GM19395 (cell line): ENCODE results near the gene SIM2.

Experiments used
- ATAC-seq: cut with Tn5 transposase; IDR thresholded peaks from one replicate; pipeline ENCODE4 v1.9.1; 2021; ENCODE audit warnings: mild to moderate bottlenecking, moderate library complexity; ENCODE audit not compliant: unreplicated experiment

SIM2 gene

DNA sequence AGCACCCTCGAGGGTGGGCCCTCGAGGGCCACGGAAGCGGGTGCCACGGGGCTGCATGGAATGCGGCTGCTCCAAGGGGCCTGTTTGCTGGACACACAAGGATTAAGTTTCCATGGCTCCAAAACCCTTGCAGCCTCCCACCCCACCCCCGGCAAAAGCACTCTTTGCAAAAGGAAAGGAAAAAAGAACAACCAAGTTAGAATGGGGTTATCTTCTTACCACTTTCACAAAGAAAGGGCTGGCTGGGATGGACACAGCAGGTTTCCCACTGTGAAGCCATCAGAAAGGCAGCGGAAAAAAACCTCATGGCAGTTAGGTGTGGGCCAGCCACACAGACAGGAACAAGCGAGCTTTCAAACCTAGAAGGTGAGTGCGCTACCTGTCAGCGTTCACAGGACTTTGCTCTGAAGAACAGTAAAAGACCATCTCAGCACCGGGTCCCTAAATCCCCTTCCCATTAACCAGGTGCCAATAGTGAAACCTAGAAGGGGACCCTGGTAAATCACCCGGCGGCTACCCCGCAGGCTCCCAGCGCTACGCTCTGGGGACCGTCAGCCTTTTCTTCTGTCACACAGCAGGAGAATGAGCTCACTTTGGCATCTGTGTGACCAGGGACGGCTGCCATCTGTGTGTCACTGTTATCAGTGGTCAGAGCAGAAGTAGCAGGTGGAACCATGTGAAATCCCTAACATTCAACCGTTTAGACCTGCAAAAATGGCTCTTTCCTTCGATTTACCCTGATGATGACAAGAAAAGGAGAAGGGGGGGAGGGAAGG, 93.0 kb downstream of the SIM2 start:
- no peak for ATAC-seq

DNA sequence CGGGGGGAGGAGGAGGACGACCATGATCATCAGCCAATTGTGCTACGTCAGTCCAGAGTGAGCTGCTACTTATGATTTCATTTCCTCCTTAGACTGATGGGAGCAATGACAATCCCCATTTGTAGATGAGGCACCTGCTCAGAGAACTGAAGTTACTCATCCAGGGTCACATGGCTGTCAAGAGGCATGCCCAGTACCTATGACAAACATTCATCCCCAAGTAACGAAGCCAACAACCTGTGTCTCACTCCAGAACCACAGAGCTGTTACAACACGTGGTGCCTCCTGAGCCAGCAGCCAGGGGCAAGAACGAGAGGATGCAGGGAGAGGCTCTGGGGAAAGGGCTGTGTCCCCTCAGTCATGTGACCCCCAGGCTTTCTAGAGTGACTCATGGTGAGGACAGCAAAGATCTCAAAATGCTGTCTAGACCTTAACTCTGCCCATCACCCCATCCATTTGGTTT, 93.6 kb downstream of the SIM2 start:
- no peak for ATAC-seq

GRCh38 chr21:36796070-36796469, 97.2 kb downstream of the SIM2 start:
- ATAC-seq: no peak

DNA sequence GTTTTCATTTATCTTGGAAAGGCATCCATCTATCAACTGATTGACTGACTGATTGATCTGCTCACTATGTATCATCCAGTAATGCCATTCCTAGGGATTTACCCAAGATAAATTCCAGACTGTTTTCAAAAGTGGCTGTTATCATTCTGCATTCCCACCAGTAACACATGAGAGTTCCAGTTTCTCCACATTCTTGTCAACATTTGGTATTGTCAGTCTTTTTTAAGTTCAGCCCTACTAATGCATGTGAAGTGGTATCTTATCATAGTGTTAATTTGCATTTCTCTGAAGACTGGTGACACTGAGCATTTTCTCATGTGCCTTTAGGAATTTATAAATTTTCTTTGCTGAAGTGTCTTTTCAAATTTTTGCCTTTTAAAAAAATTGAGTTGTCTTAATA, 99.6 kb downstream of the SIM2 start:
- ATAC-seq: no peak
